Stomach (tissue), 4 donors: ENCODE measurements around the gene CGREF1.

Experiments used
- EP300 ChIP-seq: sonication (generic); formaldehyde crosslinking; IDR thresholded peaks from one replicate; pipeline ENCODE4 v1.6.1; 2017; ENCODE audit warnings: antibody characterized with exemption
- POLR2A ChIP-seq, 4 donors: fragments of 450-650 bp; IDR thresholded peaks; one replicate each; pipeline ENCODE4 v1.6.1; 2016; ENCODE audit warnings: antibody characterized with exemption in 4 of 4, control low read depth in 2 of 4, mild to moderate bottlenecking in 1 of 4, moderate library complexity in 1 of 4
- POLR2AphosphoS5 ChIP-seq, 3 donors: sonication (generic); formaldehyde crosslinking; IDR thresholded peaks; one replicate each; pipeline ENCODE4 v1.6.1; 2016; ENCODE audit warnings: antibody characterized with exemption in 3 of 3
- TF ChIP-seq, protein P1 (sequence below), 7 experiments: fragments of 450-650 bp in 4 of 7; fragments of 200-600 bp in 3 of 7; sonication (generic) in 3 of 7; IDR thresholded peaks; one replicate each; pipeline ENCODE4 v1.5.1; 2016 to 2019; ENCODE audit warnings: antibody characterized with exemption in 7 of 7, control low read depth in 2 of 7, mild to moderate bottlenecking in 1 of 7

DNA sequence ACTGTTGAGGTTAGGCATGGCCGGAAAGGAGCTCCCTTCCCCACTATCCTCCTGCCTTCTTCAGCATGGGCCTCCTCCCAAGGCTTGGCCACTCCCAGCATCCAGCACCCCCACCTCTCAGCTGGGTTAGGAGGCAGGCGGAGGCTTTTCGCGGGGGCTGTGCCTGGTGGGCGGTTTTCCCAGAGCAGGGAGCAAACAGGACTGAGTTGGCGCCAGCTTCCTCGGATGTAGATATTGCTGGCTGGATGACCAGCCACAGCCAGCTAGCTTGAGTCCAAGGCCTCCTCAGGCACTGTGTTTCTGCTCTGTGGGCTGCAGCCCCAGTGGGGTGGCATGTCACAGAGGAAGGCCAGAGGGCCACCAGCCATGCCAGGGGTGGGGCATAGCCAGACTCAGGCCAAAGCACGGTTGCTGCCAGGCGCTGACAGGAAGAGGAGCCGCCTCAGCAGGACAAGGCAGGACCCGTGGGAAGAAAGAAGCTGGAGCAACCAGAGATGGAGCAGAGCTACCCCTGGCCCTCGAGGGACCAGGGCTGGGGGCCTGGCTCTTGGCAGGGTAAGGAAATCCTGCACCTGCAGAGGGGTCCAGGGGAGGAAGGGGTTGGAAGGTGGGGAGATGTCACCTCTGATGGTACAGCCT is 30.0 kb upstream of the CGREF1 start, which contains the start of gene TCF23:
- TF ChIP-seq, protein P1, sequence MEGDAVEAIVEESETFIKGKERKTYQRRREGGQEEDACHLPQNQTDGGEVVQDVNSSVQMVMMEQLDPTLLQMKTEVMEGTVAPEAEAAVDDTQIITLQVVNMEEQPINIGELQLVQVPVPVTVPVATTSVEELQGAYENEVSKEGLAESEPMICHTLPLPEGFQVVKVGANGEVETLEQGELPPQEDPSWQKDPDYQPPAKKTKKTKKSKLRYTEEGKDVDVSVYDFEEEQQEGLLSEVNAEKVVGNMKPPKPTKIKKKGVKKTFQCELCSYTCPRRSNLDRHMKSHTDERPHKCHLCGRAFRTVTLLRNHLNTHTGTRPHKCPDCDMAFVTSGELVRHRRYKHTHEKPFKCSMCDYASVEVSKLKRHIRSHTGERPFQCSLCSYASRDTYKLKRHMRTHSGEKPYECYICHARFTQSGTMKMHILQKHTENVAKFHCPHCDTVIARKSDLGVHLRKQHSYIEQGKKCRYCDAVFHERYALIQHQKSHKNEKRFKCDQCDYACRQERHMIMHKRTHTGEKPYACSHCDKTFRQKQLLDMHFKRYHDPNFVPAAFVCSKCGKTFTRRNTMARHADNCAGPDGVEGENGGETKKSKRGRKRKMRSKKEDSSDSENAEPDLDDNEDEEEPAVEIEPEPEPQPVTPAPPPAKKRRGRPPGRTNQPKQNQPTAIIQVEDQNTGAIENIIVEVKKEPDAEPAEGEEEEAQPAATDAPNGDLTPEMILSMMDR (IDR thresholded peaks at IDR 0.05) = no peak
- TF ChIP-seq POLR2A (IDR thresholded peaks at IDR 0.05) = no peak
- TF ChIP-seq POLR2AphosphoS5 (IDR thresholded peaks at IDR 0.05) = no peak
- no peak for TF ChIP-seq EP300
